GM21619 (cell line): ENCODE results near the gene SPTBN2.
"Not testable (repeated sequence)": the region's sequence is repeated elsewhere in the genome, so short reads cannot be mapped to it uniquely, and the experiment has no call there.

Experiments
- ATAC-seq: cut with Tn5 transposase; IDR thresholded peaks from one replicate; pipeline ENCODE4 v1.9.1; 2021; ENCODE audit not compliant: unreplicated experiment

SPTBN2 gene

DNA sequence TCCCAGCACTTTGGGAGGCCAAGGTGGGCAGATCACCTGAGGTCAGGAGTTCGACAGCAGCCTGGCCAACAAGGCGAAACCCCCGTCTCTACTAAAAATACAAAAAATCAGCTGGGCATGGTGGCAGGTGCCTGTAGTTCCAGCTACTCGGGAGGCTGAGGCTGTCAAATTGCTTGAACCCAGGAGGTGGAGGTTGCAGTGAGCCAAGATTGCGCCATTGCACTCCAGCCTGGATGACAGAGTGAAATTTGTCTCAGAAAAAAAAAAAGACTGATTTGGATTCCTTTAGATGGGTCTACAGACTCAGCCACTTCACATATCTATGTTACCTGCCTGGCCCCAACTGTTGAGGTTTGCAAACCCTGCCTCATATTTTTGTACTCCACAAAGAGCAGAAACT lies 4.8 kb downstream of the SPTBN2 start:
- ATAC-seq, result not testable (repeated sequence)

GRCh38 chr11:66723693-66724092 lies 5.3 kb downstream of the SPTBN2 start:
- no peak for ATAC-seq

DNA sequence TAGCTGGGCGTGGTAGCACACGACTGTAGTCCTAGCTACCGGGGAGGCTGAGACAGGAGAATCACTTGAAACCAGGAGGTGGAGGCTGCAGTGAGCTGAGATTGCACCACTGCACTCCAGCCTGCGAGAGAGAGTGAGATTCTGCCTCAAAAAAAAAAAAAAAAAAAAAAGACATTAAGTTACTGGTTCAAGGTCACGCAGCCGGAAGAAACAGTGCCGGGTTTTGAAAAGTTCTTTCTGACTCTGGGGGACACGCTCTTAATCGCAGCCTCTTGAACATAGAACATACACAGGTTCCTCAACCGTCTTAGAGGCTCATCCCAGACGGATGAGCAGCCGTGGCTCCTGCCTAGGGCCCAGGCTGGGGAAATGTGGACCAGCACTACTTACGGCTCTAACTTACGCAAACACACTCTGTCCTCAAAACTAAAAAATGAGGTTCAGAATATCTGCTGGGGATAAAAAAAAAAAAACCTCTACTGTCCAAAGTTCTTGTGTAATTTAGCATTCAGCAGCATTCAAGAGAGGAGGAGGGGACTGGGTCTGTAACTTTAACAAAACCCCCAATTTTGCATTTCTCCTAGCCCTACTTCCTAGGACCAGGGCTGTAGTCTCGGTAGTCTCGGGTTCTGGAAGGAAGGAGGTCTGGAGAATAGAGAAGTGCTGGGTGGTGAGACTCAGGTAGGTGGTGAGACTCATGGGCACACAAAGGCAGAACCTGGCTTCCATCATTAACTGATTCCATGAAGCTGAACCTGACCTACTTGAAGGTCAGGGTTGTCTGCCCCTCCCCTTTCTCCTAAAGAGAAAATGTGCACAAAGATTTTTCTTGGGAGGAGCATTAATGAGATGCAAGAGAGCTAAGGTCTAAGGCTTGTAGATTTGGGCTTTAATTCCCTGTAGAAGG lies 6.0 kb downstream of the SPTBN2 start:
- ATAC-seq, result no peak

- ATAC-seq, result no peak
These were observed 7.1 kb downstream of the SPTBN2 start for GRCh38 chr11:66721939-66722338.

GRCh38 chr11:66720899-66721470 lies 8.0 kb downstream of the SPTBN2 start:
- ATAC-seq, result no peak

GRCh38 chr11:66720223-66720898 lies 8.7 kb downstream of the SPTBN2 start:
- ATAC-seq, result no peak

DNA sequence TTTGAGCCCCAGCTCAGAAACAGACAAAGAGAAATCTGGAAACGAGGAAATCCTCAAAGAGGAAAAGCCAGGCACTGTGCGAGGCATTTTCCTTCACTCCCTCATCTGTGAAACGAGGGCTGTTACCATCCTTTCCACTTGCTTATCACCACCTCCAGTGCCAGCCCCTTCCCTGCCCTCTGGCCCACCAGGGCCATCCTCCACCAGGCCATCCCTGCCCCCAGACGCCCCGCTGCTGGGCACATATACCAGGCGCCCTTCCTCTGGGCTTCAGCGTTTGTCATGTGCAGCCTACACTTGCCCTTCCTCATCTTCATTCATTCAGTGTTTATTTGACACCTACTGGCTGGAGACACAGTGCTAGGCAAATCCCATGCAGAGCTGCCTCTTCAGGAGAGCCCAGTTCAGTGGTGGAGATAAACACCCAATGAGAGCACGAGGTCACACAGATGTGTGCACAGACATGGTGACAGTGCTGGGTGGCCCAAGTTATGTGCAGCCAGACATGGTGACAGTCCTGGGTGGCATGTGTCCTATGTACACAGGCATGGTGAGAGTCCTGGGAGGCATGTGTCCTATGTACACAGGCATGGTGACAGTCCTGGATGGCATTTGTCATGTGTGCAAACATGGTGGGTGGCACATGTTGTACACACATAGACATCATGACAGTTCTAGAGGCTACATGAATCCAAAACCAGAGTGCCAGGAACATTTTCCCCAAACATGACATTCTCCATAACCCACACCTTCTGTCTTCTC lies 9.7 kb downstream of the SPTBN2 start:
- no peak for ATAC-seq

DNA sequence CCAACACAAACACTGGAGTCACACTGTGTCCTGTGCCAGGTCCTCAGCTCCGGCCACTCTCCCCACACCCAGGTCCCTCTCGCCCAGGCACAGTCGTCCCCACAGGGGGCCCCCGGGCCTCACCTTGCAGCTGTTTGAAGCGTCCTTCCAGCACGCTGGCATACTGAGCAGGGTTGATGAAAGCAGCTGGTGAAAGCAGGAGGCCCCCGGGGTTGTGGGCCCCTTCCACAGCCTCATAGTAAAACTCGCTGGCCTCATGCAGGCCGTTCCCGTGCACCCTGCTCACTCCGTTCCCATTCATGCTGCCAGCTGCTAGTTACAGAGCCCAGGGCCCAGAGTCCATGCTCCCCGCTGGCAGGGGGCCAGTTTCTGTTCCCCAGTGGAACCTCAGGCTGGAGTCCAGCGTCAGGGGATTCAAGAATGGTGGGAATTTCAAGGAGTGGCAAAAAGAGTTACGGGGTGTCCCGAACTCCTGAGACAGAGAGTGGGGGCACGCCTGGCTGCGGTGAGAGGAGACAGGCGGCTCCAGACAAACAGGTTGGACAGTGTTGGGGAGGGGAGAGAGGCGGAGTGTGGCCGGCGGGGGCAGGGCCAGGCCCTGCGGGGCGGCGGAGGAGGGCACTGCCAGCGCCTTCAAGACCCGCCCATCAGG lies 10.6 kb downstream of the SPTBN2 start:
- ATAC-seq, result no peak

DNA sequence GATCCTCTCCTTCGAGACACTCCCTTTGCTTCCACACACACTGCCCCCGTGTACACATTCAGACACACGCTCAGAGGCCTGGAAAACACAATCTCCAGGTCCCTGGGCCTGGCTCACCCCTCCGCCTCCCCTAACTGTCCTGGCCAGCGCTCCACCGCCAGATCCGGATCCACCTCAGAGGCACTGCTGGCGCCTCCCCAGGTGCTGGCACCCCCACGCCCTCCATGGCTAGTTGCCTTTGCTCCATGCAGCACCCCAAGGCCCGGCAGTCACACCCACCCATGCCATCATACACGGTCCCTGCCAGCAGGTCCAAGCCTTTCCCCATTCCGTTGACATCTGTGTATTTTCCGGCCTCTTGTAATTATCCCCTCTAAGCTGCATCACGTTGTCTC lies 11.1 kb downstream of the SPTBN2 start:
- no peak for ATAC-seq

GRCh38 chr11:66716996-66717395 lies 12.0 kb downstream of the SPTBN2 start:
- no peak for ATAC-seq

GRCh38 chr11:66715346-66716085 lies 13.5 kb downstream of the SPTBN2 start:
- ATAC-seq, result no peak

DNA sequence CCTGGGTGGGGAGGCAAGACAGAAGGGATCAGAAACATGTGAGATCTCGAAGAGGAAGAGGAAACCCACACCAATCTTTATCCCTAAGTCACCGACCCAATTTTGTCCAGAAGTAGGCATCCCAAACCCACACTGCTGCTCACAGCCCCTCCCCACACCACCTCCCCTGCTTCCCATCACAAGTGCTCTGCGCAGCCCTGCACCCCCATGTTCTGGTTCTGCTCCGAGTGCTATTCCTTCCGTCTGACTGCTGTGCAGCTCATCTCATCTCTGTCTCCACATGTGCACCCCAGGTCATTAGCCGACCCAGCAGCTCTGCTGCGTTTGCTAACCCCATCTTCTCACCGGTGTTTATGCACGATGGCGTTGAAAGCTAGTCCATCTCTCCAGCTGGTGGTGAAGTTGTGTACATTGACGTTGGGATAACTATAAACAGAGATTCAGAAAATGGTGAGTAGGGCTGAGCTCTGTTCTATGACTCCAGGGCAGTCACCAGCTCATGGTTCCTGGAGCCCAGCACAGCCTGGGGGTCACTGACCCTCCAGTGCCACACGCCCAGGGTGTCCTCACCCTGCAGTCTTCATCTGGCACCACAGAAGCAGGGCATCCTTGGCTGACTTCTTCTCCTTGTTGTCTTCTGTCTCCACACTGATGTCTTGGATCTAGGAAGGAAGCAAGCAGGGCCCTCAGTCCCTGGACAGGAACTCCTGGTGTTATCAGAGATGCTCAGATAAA lies 15.1 kb downstream of the SPTBN2 start:
- no peak for ATAC-seq

DNA sequence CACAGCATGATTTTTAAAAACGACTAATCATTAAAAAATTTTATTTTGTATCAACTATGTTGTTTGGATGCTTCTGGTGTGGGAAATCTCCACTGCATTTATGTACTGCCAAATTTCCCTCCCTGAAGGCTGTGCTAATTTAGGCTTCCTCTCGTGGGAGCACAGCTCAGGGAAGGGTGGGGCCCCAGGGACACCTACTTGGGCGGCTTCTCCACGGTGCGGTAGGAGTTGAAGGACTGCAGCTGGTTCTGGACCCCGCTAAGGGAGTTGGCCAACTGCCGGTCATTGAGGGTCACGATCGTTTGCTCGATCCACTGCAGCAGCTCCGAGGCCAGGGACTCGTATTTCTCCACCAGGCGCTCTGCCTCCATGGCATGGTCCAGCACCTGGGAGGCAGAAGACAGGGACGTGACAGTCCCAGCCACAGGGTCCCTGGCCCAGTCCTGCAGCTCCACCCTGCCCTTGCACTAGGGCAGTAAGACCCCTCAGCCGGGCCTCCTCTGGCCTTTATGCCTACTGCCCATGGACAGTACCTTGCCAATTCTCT lies 18.6 kb downstream of the SPTBN2 start:
- ATAC-seq, result no peak

DNA sequence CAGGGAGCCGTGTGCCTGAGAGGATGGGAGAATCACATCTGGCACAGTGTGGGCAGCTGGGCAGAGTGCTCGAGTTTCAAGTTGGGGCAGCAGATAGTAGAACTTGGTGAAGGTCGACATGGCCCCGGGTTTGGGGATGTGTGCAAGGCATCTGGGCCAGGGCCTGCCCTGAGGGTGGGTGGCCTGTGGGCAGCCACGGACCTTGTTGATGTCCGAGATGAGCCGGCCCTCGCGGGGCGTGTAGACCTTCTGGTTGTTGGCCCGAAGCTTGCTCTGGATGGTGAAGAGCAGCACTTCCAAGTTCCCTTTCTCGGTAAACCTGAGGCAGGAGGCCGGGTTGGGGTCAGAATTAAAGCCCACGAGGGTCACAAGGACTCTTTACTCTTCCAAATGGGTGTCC lies 20.3 kb downstream of the SPTBN2 start:
- ATAC-seq, result no peak

- no peak for ATAC-seq
These were observed 20.9 kb downstream of the SPTBN2 start for GRCh38 chr11:66708094-66708493.

- ATAC-seq, result no peak
These were observed 21.5 kb downstream of the SPTBN2 start for GRCh38 chr11:66707486-66707885.

GRCh38 chr11:66706989-66707388 lies 22.0 kb downstream of the SPTBN2 start:
- ATAC-seq, result no peak

GRCh38 chr11:66705587-66706335 lies 23.3 kb downstream of the SPTBN2 start:
- ATAC-seq, result no peak
